ENCODE measurements around the gene EEF2.

EEF2 gene

GRCh38 chr19:3984908-3985642, at the start of gene EEF2:
Gene EEF2 (minus strand): TSS chr19:3985463. CDS start chr19:3985380, 83 bp downstream.
- peak; percentile 79 for DNase-seq

- DNase-seq: no peak
These were observed 49.1 kb upstream of the EEF2 start for GRCh38 chr19:4034048-4035017.

- DNase-seq: no peak
These were observed 48.0 kb upstream of the EEF2 start for GRCh38 chr19:4033028-4033956.

GRCh38 chr19:4032436-4032835, 47.2 kb upstream of the EEF2 start:
- no peak for DNase-seq

- no peak for DNase-seq
These were observed 46.2 kb upstream of the EEF2 start for GRCh38 chr19:4031420-4031819.

- DNase-seq: no peak
These were observed 45.7 kb upstream of the EEF2 start for GRCh38 chr19:4030981-4031380.

- no peak for DNase-seq
These were observed 45.3 kb upstream of the EEF2 start for GRCh38 chr19:4030552-4030951.

- no peak for DNase-seq
These were observed 44.0 kb upstream of the EEF2 start for GRCh38 chr19:4029247-4029614.

GRCh38 chr19:4028334-4029246, 43.3 kb upstream of the EEF2 start:
- DNase-seq: no peak

- no peak for DNase-seq
These were observed 41.9 kb upstream of the EEF2 start for GRCh38 chr19:4027146-4027545.

- DNase-seq: no peak
These were observed 40.1 kb upstream of the EEF2 start for GRCh38 chr19:4025317-4025716.

GRCh38 chr19:4023600-4024398, 38.5 kb upstream of the EEF2 start:
- DNase-seq: no peak

GRCh38 chr19:4019578-4019977, 34.3 kb upstream of the EEF2 start:
- DNase-seq: no peak

GRCh38 chr19:4018775-4019504, 33.7 kb upstream of the EEF2 start:
- no peak for DNase-seq

- DNase-seq: no peak
These were observed 32.9 kb upstream of the EEF2 start for GRCh38 chr19:4018140-4018613.

GRCh38 chr19:4016903-4017638, 31.8 kb upstream of the EEF2 start:
- DNase-seq: no peak

- DNase-seq: no peak
These were observed 31.2 kb upstream of the EEF2 start for GRCh38 chr19:4016486-4016885.

- no peak for DNase-seq
These were observed 30.6 kb upstream of the EEF2 start for GRCh38 chr19:4015705-4016402.

All from NCI-H1436 treated with DMSO at 0.1 percent for 48 hours (cell line).